ENCODE results near the gene IKZF3. TPM values are rescaled to one million over a fixed set of nuclear protein-coding genes. Genes with fewer than 3 reads are reported as not detected.
A peak's percentile ranks its signal among the peaks of the same experiment; 100 is the strongest.

Gene IKZF3
- total RNA-seq, 1 donor from 2014 or later, result 15.9 TPM

- intact Hi-C loops (cut with micrococcal nuclease), result loop anchor here (5.0 to 10.0 kb wide), 2 partner anchors 35 to 168 kb away; partner anchors contain the start of genes LRRC3C and ORMDL3
- peaks cover 4% of the 10 kb centered on the region for H3K36me3 Mint-ChIP-seq (ENCODE audit: low read depth)
- H3K9me3 Mint-ChIP-seq, result no peaks in the 10 kb centered on the region
- peak; percentile 59 for DNase-seq
- peak overlapping the region; percentile 56 for H3K27ac Mint-ChIP-seq
- H3K27me3 Mint-ChIP-seq, result no peaks in the 10 kb centered on the region
- H3K4me1 Mint-ChIP-seq, result peaks cover 54% of the 10 kb centered on the region
- peak overlapping the region; percentile 49 for H3K4me3 Mint-ChIP-seq
These were observed 106.9 kb downstream of the IKZF3 start for GRCh38 chr17:39757176-39757662.

- H3K9me3 Mint-ChIP-seq, result no peaks in the 10 kb centered on the region
- no peaks in the 10 kb centered on the region for H3K27me3 Mint-ChIP-seq
- H3K4me1 Mint-ChIP-seq, result peaks cover 55% of the 10 kb centered on the region
- intact Hi-C loops (cut with micrococcal nuclease), result loop anchor here (5.0 to 10.0 kb wide), 2 partner anchors 36 to 168 kb away; partner anchors contain the start of genes LRRC3C and ORMDL3
- peak overlapping the region; percentile 91 for H3K27ac Mint-ChIP-seq
- H3K36me3 Mint-ChIP-seq (ENCODE audit: low read depth), result peaks cover 4% of the 10 kb centered on the region
- peak overlapping the region; percentile 66 for H3K4me3 Mint-ChIP-seq
- DNase-seq, result no peak
These were observed 107.6 kb downstream of the IKZF3 start for GRCh38 chr17:39756380-39757079.

GRCh38 chr17:39755554-39756379 is 108.3 kb downstream of the IKZF3 start:
- Mint-ChIP-seq H3K36me3 (ENCODE audit: low read depth) (no peaks in the 10 kb centered on the region), H3K27ac (peak overlapping the region; percentile 91), H3K4me1 (peaks cover 53% of the 10 kb centered on the region), H3K9me3 (no peaks in the 10 kb centered on the region), H3K4me3 (peak overlapping the region; percentile 66), H3K27me3 (no peaks in the 10 kb centered on the region)
- peak; percentile 83 for DNase-seq
- intact Hi-C loops (cut with micrococcal nuclease), result loop anchor here (5.0 to 10.0 kb wide), 2 partner anchors 37 to 169 kb away; partner anchors contain the start of genes LRRC3C and ORMDL3

GRCh38 chr17:39754958-39755553 is 109.1 kb downstream of the IKZF3 start:
- no peaks in the 10 kb centered on the region for H3K36me3 Mint-ChIP-seq (ENCODE audit: low read depth)
- peak overlapping the region; percentile 66 for H3K4me3 Mint-ChIP-seq
- no peaks in the 10 kb centered on the region for H3K27me3 Mint-ChIP-seq
- H3K27ac Mint-ChIP-seq, result peak overlapping the region; percentile 91
- peaks cover 53% of the 10 kb centered on the region for H3K4me1 Mint-ChIP-seq
- DNase-seq, result no peak
- intact Hi-C loops (cut with micrococcal nuclease), result loop anchor here (1.0 to 10.0 kb wide), 10 partner anchors 15 to 225 kb away; partner anchors contain the start of genes LRRC3C, MIEN1, ORMDL3 and PGAP3
- H3K9me3 Mint-ChIP-seq, result no peaks in the 10 kb centered on the region

GRCh38 chr17:39754161-39754957 is 109.8 kb downstream of the IKZF3 start:
- Mint-ChIP-seq H3K4me1 (peaks cover 53% of the 10 kb centered on the region), H3K27ac (peak overlapping the region; percentile 80), H3K27me3 (no peaks in the 10 kb centered on the region), H3K9me3 (no peaks in the 10 kb centered on the region), H3K4me3 (peak overlapping the region; percentile 88), H3K36me3 (ENCODE audit: low read depth) (no peaks in the 10 kb centered on the region)
- DNase-seq, result peak; percentile 99
- intact Hi-C loops (cut with micrococcal nuclease), result loop anchor here (1.0 to 10.0 kb wide), 9 partner anchors 16 to 226 kb away; partner anchors contain the start of genes LRRC3C, MIEN1, ORMDL3 and PGAP3

GRCh38 chr17:39753514-39754160 is 110.5 kb downstream of the IKZF3 start:
- peak; percentile 89 for DNase-seq
- Mint-ChIP-seq H3K4me1 (peaks cover 49% of the 10 kb centered on the region), H3K27ac (peak overlapping the region; percentile 96), H3K9me3 (no peaks in the 10 kb centered on the region), H3K27me3 (no peaks in the 10 kb centered on the region), H3K36me3 (ENCODE audit: low read depth) (no peaks in the 10 kb centered on the region), H3K4me3 (peak overlapping the region; percentile 88)
- intact Hi-C loops (cut with micrococcal nuclease), result loop anchor here (1.0 to 10.0 kb wide), 9 partner anchors 17 to 227 kb away; partner anchors contain the start of genes LRRC3C, MIEN1, ORMDL3 and PGAP3

GRCh38 chr17:39752241-39752881 is 111.8 kb downstream of the IKZF3 start:
- Mint-ChIP-seq H3K36me3 (ENCODE audit: low read depth) (no peaks in the 10 kb centered on the region), H3K4me3 (peak overlapping the region; percentile 75), H3K4me1 (peaks cover 36% of the 10 kb centered on the region), H3K9me3 (no peaks in the 10 kb centered on the region), H3K27me3 (no peaks in the 10 kb centered on the region), H3K27ac (peak overlapping the region; percentile 89)
- intact Hi-C loops (cut with micrococcal nuclease), result loop anchor here (5.0 to 10.0 kb wide), 2 partner anchors 65 to 172 kb away; partner anchors contain the start of genes LRRC3C, ORMDL3 and PGAP3
- DNase-seq, result no peak

GRCh38 chr17:39751637-39752036 is 112.5 kb downstream of the IKZF3 start:
- intact Hi-C loops (cut with micrococcal nuclease), result loop anchor here (5.0 to 10.0 kb wide), 2 partner anchors 64 to 173 kb away; partner anchors contain the start of genes LRRC3C, ORMDL3 and PGAP3
- peaks cover 29% of the 10 kb centered on the region for H3K4me1 Mint-ChIP-seq
- H3K36me3 Mint-ChIP-seq (ENCODE audit: low read depth), result no peaks in the 10 kb centered on the region
- no peak for DNase-seq
- no peaks in the 10 kb centered on the region for H3K27me3 Mint-ChIP-seq
- no peak overlapping the region for H3K27ac Mint-ChIP-seq
- H3K9me3 Mint-ChIP-seq, result no peaks in the 10 kb centered on the region
- peak overlapping the region; percentile 75 for H3K4me3 Mint-ChIP-seq

- H3K4me1 Mint-ChIP-seq, result peaks cover 25% of the 10 kb centered on the region
- no peak overlapping the region for H3K4me3 Mint-ChIP-seq
- no peaks in the 10 kb centered on the region for H3K9me3 Mint-ChIP-seq
- H3K27ac Mint-ChIP-seq, result no peak overlapping the region
- DNase-seq, result no peak
- H3K36me3 Mint-ChIP-seq (ENCODE audit: low read depth), result no peaks in the 10 kb centered on the region
- intact Hi-C loops (cut with micrococcal nuclease), result loop anchor here (5.0 to 10.0 kb wide), 2 partner anchors 64 to 174 kb away; partner anchors contain the start of genes LRRC3C, ORMDL3 and PGAP3
- no peaks in the 10 kb centered on the region for H3K27me3 Mint-ChIP-seq
These were observed 113.0 kb downstream of the IKZF3 start for GRCh38 chr17:39751016-39751543.

GRCh38 chr17:39750131-39751015 is 113.7 kb downstream of the IKZF3 start:
- H3K36me3 Mint-ChIP-seq (ENCODE audit: low read depth), result no peaks in the 10 kb centered on the region
- no peak overlapping the region for H3K27ac Mint-ChIP-seq
- no peaks in the 10 kb centered on the region for H3K9me3 Mint-ChIP-seq
- H3K4me1 Mint-ChIP-seq, result peaks cover 18% of the 10 kb centered on the region
- H3K27me3 Mint-ChIP-seq, result no peaks in the 10 kb centered on the region
- no peak for DNase-seq
- intact Hi-C loops (cut with micrococcal nuclease), result loop anchor here (5.0 to 10.0 kb wide), 2 partner anchors 63 to 174 kb away; partner anchors contain the start of genes LRRC3C, ORMDL3 and PGAP3
- H3K4me3 Mint-ChIP-seq, result no peak overlapping the region
